Hepatocyte (in vitro differentiated cells): ENCODE data around the gene MYO19.

Source experiments
- EZH2 ChIP-seq: fragments of 200-600 bp; sonication (generic); IDR thresholded peaks from 2 replicates; pipeline ENCODE4 v1.6.1; 2016; ENCODE audit warnings: antibody characterized with exemption, mild to moderate bottlenecking, borderline replicate concordance
- TF ChIP-seq, protein P1 (sequence below): fragments of 200-600 bp; sonication (generic); IDR thresholded peaks from 2 replicates; pipeline ENCODE4 v1.5.1; 2016; ENCODE audit warnings: antibody characterized with exemption, mild to moderate bottlenecking; ENCODE audit not compliant: poor library complexity

GRCh38 chr17:36482611-36483504, 51.8 kb downstream of the MYO19 start:
- TF ChIP-seq, protein P1, sequence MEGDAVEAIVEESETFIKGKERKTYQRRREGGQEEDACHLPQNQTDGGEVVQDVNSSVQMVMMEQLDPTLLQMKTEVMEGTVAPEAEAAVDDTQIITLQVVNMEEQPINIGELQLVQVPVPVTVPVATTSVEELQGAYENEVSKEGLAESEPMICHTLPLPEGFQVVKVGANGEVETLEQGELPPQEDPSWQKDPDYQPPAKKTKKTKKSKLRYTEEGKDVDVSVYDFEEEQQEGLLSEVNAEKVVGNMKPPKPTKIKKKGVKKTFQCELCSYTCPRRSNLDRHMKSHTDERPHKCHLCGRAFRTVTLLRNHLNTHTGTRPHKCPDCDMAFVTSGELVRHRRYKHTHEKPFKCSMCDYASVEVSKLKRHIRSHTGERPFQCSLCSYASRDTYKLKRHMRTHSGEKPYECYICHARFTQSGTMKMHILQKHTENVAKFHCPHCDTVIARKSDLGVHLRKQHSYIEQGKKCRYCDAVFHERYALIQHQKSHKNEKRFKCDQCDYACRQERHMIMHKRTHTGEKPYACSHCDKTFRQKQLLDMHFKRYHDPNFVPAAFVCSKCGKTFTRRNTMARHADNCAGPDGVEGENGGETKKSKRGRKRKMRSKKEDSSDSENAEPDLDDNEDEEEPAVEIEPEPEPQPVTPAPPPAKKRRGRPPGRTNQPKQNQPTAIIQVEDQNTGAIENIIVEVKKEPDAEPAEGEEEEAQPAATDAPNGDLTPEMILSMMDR = peak; percentile 86
- no peak for TF ChIP-seq EZH2
